GM23248 (cell line): ENCODE results near the gene SNAP25. TPM values are rescaled to one million over a fixed set of nuclear protein-coding genes. Genes with fewer than 3 reads are reported as not detected.

Source experiments
- DNase-seq: peaks from one replicate; pipeline ENCODE4 v3.0.0-alpha.2; 2015
- H2AFZ ChIP-seq: fragments of 200-600 bp; sonication (generic); 2 replicates; pipeline ENCODE4 v1.6.1; 2016; ENCODE audit warnings: antibody characterized with exemption
- H3F3A ChIP-seq: fragments of 200-600 bp; sonication (generic); 2 replicates; pipeline ENCODE4 v1.6.1; 2016; ENCODE audit warnings: mild to moderate bottlenecking, antibody characterized with exemption, mixed run types; ENCODE audit not compliant: insufficient read depth
- H3K27ac ChIP-seq: fragments of 200-600 bp; sonication (generic); 2 replicates; pipeline ENCODE4 v1.5.1; 2016; ENCODE audit warnings: mild to moderate bottlenecking
- H3K27me3 ChIP-seq: fragments of 200-600 bp; sonication (generic); replicated peaks from 2 replicates; pipeline ENCODE4 v1.6.1; 2016; ENCODE audit warnings: mild to moderate bottlenecking; ENCODE audit not compliant: insufficient read depth
- H3K36me3 ChIP-seq: fragments of 200-600 bp; sonication (generic); 2 replicates; pipeline ENCODE4 v1.6.1; 2016; ENCODE audit warnings: low read depth, mild to moderate bottlenecking
- H3K4me1 ChIP-seq: fragments of 200-600 bp; sonication (generic); 2 replicates; pipeline ENCODE4 v1.6.1; 2016; ENCODE audit warnings: mild to moderate bottlenecking; ENCODE audit not compliant: insufficient read depth
- H3K4me2 ChIP-seq: fragments of 200-600 bp; sonication (generic); one replicate; pipeline ENCODE4 v1.6.1; 2016; ENCODE audit warnings: mild to moderate bottlenecking; ENCODE audit not compliant: unreplicated experiment
- H3K4me3 ChIP-seq: fragments of 200-600 bp; sonication (generic); 2 replicates; pipeline ENCODE4 v1.5.1; 2016; ENCODE audit warnings: mild to moderate bottlenecking
- H3K79me2 ChIP-seq: fragments of 200-600 bp; sonication (generic); 2 replicates; pipeline ENCODE4 v1.6.1; 2016; ENCODE audit warnings: mild to moderate bottlenecking; ENCODE audit not compliant: insufficient read depth
- H3K9ac ChIP-seq: fragments of 200-600 bp; sonication (generic); 2 replicates; pipeline ENCODE4 v1.6.1; 2016; ENCODE audit warnings: mild to moderate bottlenecking
- H3K9me2 ChIP-seq: fragments of 200-600 bp; sonication (generic); 2 replicates; pipeline ENCODE4 v1.6.1; 2016; ENCODE audit warnings: mixed run types, mild to moderate bottlenecking, moderate library complexity; ENCODE audit not compliant: insufficient read depth
- H3K9me3 ChIP-seq: fragments of 200-600 bp; sonication (generic); one replicate; pipeline ENCODE4 v1.6.1; 2017; ENCODE audit warnings: low read depth
- H4K20me1 ChIP-seq: fragments of 200-600 bp; sonication (generic); 2 replicates; pipeline ENCODE4 v1.6.0; 2016; ENCODE audit not compliant: insufficient read depth
- EZH2 ChIP-seq: fragments of 200-600 bp; sonication (generic); IDR thresholded peaks from 2 replicates; pipeline ENCODE4 v1.6.1; 2018; ENCODE audit warnings: antibody characterized with exemption, mild to moderate bottlenecking; ENCODE audit not compliant: insufficient read depth, poor library complexity, severe bottlenecking
- EZH2phosphoT487 ChIP-seq: fragments of 200-600 bp; sonication (generic); IDR thresholded peaks from 2 replicates; pipeline ENCODE4 v1.6.1; 2018; ENCODE audit warnings: antibody characterized with exemption, moderate library complexity, mild to moderate bottlenecking, low read depth; ENCODE audit not compliant: insufficient read depth
- WGBS, 2 experiments: methylation state at CpG; one replicate each; pipeline ENCODE4 v1.1.6; 2015 to 2017; ENCODE audit warnings: low lambda C conversion rate in 2 of 2, low coverage in 1 of 2; ENCODE audit errors: missing lambda C conversion rate in 2 of 2; 5-methylcytosine and 5-hydroxymethylcytosine counted together
- in situ Hi-C: fragments of 300-500 bp; cut with MboI; formaldehyde crosslinking; loops from 2 replicates; pipeline ENCODE4 v1.15.0; 2020
- polyA plus RNA-seq: library from polyadenylated mRNA; unstranded; fragments of >200 nt; fragmentation: Nextera tagmentation; extraction: Ambion mirVana; gene quantifications from 2 replicates; pipeline ENCODE4 v1.2.1, GENCODE V29; 2016
- total RNA-seq: library from RNA; depleted of rRNA; stranded (reverse); fragments of >200 nt; shearing (Covaris generic); gene quantifications from 2 replicates; pipeline ENCODE4 v1.2.3, GENCODE V29; 2014

Gene SNAP25
- total and polyA plus RNA-seq, 2 experiments from 2014 or later, result 0.09 TPM; not detected in 1

GRCh38 chr20:10297684-10298240, 79.1 kb downstream of the SNAP25 start:
- Histone ChIP-seq H3K4me2 (no peak overlapping the region), H3K4me1 (peaks cover 5% of the 10 kb centered on the region; the same call in 1 of the 2 replicates), H3F3A (no peaks in the 10 kb centered on the region), H3K4me3 (no peak overlapping the region), H3K9me3 (no peaks in the 10 kb centered on the region), H3K27me3 (peaks cover 70% of the 10 kb centered on the region), H3K27ac (no peak overlapping the region), H3K36me3 (no peaks in the 10 kb centered on the region), H3K79me2 (no peaks in the 10 kb centered on the region), H3K9me2 (no peaks in the 10 kb centered on the region), H3K9ac (no peak overlapping the region), H2AFZ (no peak overlapping the region), H4K20me1 (no peaks in the 10 kb centered on the region)
- in situ Hi-C loops, result no loop called here
- TF ChIP-seq EZH2, result no peak
- TF ChIP-seq EZH2phosphoT487, result no peak
- peak; percentile 16 for DNase-seq
- 41 to 44% methylated on average over 1 of the region's 1 CpG for WGBS, 2 experiments

- in situ Hi-C loops, result no loop called here
- DNase-seq, result no peak
- H2AFZ ChIP-seq, result no peak overlapping the region
- no peak overlapping the region for H3K4me2 ChIP-seq
- no peaks in the 10 kb centered on the region for H3K79me2 ChIP-seq
- no peak overlapping the region for H3K4me3 ChIP-seq
- no peaks in the 10 kb centered on the region for H3K9me2 ChIP-seq
- 65 to 73% methylated on average over 5 of the region's 5 CpGs for whole genome bisulfite sequencing, 2 experiments
- H3K9me3 ChIP-seq, result no peaks in the 10 kb centered on the region
- H3K4me1 ChIP-seq, result peaks cover 5% of the 10 kb centered on the region; the same call in 1 of the 2 replicates
- no peaks in the 10 kb centered on the region for H3F3A ChIP-seq
- no peaks in the 10 kb centered on the region for H4K20me1 ChIP-seq
- no peak for TF ChIP-seq EZH2
- no peak for TF ChIP-seq EZH2phosphoT487
- H3K27me3 ChIP-seq, result peaks cover 64% of the 10 kb centered on the region
- no peaks in the 10 kb centered on the region for H3K36me3 ChIP-seq
- H3K9ac ChIP-seq, result no peak overlapping the region
- H3K27ac ChIP-seq, result no peak overlapping the region
Observed at GRCh38 chr20:10300582-10301446, 82.2 kb downstream of the SNAP25 start.

- no peak for DNase-seq
- in situ Hi-C loops, result no loop called here
- Histone ChIP-seq H3K9ac (no peak overlapping the region), H3K27ac (no peak overlapping the region), H3F3A (peaks cover 18% of the 10 kb centered on the region), H3K36me3 (no peaks in the 10 kb centered on the region), H3K27me3 (peaks cover 54% of the 10 kb centered on the region), H3K4me3 (no peak overlapping the region), H3K4me2 (no peak overlapping the region), H3K79me2 (no peaks in the 10 kb centered on the region), H2AFZ (no peak overlapping the region), H3K4me1 (peaks cover 23% of the 10 kb centered on the region), H3K9me3 (no peaks in the 10 kb centered on the region), H4K20me1 (no peaks in the 10 kb centered on the region), H3K9me2 (no peaks in the 10 kb centered on the region)
- TF ChIP-seq EZH2, result no peak
- no peak for TF ChIP-seq EZH2phosphoT487
- WGBS, 2 experiments, result 52 to 59% methylated on average over 3 of the region's 3 CpGs
Observed at GRCh38 chr20:10303852-10304251, 85.2 kb downstream of the SNAP25 start.

GRCh38 chr20:10304471-10305046, 85.9 kb downstream of the SNAP25 start:
- Histone ChIP-seq H3K4me2 (no peak overlapping the region), H2AFZ (no peak overlapping the region), H3K4me3 (no peak overlapping the region), H3K9me3 (no peaks in the 10 kb centered on the region), H3K79me2 (no peaks in the 10 kb centered on the region), H3K9me2 (no peaks in the 10 kb centered on the region), H4K20me1 (no peaks in the 10 kb centered on the region), H3F3A (peaks cover 22% of the 10 kb centered on the region), H3K27ac (no peak overlapping the region), H3K36me3 (no peaks in the 10 kb centered on the region), H3K27me3 (peaks cover 47% of the 10 kb centered on the region), H3K9ac (no peak overlapping the region), H3K4me1 (peaks cover 29% of the 10 kb centered on the region)
- no peak for DNase-seq
- TF ChIP-seq EZH2 (no peak), EZH2phosphoT487 (no peak)
- 76 to 84% methylated on average over 3 of the region's 3 CpGs for WGBS, 2 experiments
- in situ Hi-C loops, result no loop called here
